Spleen (tissue), 7 donors: ENCODE results near the gene MAP4K4.

Experiments used
- POLR2A ChIP-seq, 3 donors: fragments of 450-650 bp; IDR thresholded peaks; one replicate each; pipeline ENCODE4 v1.5.1; 2017; ENCODE audit warnings: antibody characterized with exemption in 3 of 3, mild to moderate bottlenecking in 1 of 3
- POLR2AphosphoS5 ChIP-seq, 3 donors: sonication (generic); formaldehyde crosslinking; IDR thresholded peaks; one replicate each; pipeline ENCODE4 v1.5.1; 2017; ENCODE audit warnings: antibody characterized with exemption in 3 of 3
- TF ChIP-seq, protein P1 (sequence below), 11 experiments: fragments of 200-600 bp in 7 of 11; fragments of 450-650 bp in 4 of 11; sonication (generic) in 4 of 11; IDR thresholded peaks in 8 of 11; conservative IDR thresholded peaks in 3 of 11; 1 replicate in 7 of 11; 2 replicates in 4 of 11; pipeline versions ENCODE4 v1.4.0 to v1.8.0; 2016 to 2021; ENCODE audit warnings: antibody characterized with exemption in 11 of 11, inconsistent platforms in 4 of 11, mild to moderate bottlenecking in 1 of 11
- donor health status: DM: no; HTN: no; CAD: no; lungs with moderate emphysema.
- donor health status: DM: no; HTN: no; CAD: no.
- donor health status: DM: no; HTN: no; CAD: no.

DNA sequence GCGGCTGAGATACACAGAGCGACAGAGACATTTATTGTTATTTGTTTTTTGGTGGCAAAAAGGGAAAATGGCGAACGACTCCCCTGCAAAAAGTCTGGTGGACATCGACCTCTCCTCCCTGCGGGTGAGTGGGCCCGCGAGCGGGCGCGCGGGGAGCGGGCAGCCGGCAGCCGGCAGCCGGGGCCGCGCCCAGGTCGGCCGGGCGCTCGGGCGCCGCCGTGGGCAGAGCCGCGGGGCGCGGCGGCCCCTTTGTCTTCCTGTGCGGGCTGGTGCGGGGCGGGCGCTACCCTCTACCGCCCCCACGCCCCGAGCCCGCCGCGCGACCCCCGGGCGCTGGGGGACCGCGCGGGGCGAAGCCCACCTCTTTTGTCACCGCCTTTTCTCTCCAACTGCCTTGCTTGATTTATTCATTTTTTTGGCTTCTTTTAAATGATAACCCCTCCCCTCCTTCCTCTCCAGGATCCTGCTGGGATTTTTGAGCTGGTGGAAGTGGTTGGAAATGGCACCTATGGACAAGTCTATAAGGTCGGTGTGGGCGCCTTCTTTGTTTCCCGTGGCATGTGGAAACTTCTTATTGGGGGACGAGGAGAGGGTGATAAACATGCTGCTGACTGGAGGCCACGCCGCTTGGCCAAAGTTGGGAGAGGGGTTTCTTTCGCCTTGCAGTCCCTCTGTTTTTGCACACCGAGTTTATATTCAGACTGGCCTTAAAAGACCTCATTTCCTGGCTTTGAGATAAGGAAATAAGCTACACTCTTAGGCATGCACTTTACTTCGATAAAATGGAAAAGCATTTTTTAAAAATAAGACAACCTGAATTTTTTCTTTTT is 722 bp downstream of the MAP4K4 start:
- TF ChIP-seq, protein P1, sequence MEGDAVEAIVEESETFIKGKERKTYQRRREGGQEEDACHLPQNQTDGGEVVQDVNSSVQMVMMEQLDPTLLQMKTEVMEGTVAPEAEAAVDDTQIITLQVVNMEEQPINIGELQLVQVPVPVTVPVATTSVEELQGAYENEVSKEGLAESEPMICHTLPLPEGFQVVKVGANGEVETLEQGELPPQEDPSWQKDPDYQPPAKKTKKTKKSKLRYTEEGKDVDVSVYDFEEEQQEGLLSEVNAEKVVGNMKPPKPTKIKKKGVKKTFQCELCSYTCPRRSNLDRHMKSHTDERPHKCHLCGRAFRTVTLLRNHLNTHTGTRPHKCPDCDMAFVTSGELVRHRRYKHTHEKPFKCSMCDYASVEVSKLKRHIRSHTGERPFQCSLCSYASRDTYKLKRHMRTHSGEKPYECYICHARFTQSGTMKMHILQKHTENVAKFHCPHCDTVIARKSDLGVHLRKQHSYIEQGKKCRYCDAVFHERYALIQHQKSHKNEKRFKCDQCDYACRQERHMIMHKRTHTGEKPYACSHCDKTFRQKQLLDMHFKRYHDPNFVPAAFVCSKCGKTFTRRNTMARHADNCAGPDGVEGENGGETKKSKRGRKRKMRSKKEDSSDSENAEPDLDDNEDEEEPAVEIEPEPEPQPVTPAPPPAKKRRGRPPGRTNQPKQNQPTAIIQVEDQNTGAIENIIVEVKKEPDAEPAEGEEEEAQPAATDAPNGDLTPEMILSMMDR (IDR thresholded peaks at IDR 0.05 in 8 of 11, conservative IDR thresholded peaks at IDR 0.05 in 3 of 11) = no peak
- TF ChIP-seq POLR2AphosphoS5 (IDR thresholded peaks at IDR 0.05) = peak in 1 of 3 donors; percentile 2
- TF ChIP-seq POLR2A (IDR thresholded peaks at IDR 0.05) = no peak
